ENCODE data around the gene TNS2. TPM values are rescaled to one million over a fixed set of nuclear protein-coding genes. Genes with fewer than 3 reads are reported as not detected.
A peak's percentile ranks its signal among the peaks of the same experiment; 100 is the strongest.

The TNS2 gene
- total and polyA plus RNA-seq, 2 of the 13 experiments (the other 11 are each of a cell fraction or from before 2014, with no cell fraction given): 8.9 to 20.4 TPM

DNA sequence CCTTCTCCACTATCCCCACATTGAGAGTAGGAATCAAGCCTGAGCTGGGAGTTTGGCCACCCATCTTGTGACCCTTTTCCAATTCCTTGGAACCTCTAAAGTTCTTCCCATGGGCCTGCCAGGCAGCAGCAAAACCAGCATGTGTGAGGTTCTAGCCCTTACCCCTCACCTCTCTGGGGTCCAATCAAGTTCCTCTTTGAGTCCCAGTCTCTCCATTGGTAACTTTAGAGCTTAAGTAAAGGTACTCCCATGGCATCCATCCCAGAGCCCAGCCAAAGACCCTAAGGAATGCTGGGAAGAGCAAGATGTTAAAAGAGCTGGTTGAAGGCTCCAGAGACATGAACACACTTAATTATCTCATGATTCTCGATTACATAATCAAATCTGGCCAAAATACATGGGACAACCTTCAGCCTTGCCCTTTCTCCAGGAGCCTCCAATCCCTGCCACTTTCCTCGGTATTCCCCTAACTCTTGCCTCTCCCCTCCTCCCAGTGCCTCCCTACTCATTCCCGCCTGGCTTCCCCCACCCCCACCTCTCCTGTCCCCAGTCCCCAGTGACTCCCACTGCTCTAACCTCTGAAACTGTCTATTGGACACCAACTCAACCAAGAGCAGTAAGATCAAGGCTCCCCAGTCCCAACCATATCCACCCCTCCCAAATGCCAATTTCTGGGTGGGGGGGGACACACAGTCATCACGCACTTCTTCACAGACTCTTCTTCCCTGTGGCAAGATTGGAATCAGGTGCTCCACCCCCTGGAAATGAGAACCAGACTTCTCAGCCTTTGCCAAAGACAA, 4.8 kb upstream of the TNS2 start:
- ATAC-seq (no peak), DNase-seq (ENCODE audit: low spot score) (no peak), FAIRE-seq (no peak)
- H2AFZ ChIP-seq (ENCODE audit: low read length): no peak overlapping the region
- in situ Hi-C loops (cut with HindIII; ENCODE audit: extremely low pct_ligation_motif_present, low pct_unique_long_range_greater_than_20kb) (no loop called here), intact Hi-C loops (cut with micrococcal nuclease; ENCODE audit: unreplicated experiment) (no loop called here)
- no peaks in the 10 kb centered on the region for H4K20me1 ChIP-seq (ENCODE audit: insufficient read depth, low read length)
- no peaks in the 10 kb centered on the region for H3K9me3 ChIP-seq (ENCODE audit: low read length)
- peaks cover 64% of the 10 kb centered on the region for H3K4me1 ChIP-seq (ENCODE audit: insufficient read depth, low read length)
- peak overlapping the region; percentile 53 for H3K27ac ChIP-seq (ENCODE audit: extremely low read length, insufficient read depth, low read length)
- H3K79me2 ChIP-seq (ENCODE audit: insufficient read depth, low read length): peaks cover 2% of the 10 kb centered on the region
- H3K4me3 ChIP-seq (replicated peaks in 1 of 3; ENCODE audit: insufficient read depth in 1 of 3, low read depth in 2 of 3, low read length in 3 of 3): no peak overlapping the region
- H3K4me2 ChIP-seq (ENCODE audit: low read depth, low read length): peak overlapping the region; percentile 99
- no TSS peak for BruUV-seq (replicated peaks)
- WGBS (ENCODE audit: low lambda C conversion rate): 91% methylated on average over 4 of the region's 4 CpGs
- H3K27me3 ChIP-seq (ENCODE audit: control insufficient read depth in 1 of 2, insufficient read depth in 2 of 2, low read length in 2 of 2): no peaks in the 10 kb centered on the region; a peak in 1 of 5 replicates
- POLR2A ChIA-PET: interaction anchor here (1.0 to 3.3 kb wide), 8 partner anchors 9 to 396 kb away, joined by 3 to 15 read pairs (median 6); partner anchors contain the start of genes EIF4B, PRR13 and SPRYD3
- CTCF ChIA-PET (ENCODE audit: low intra/inter-chr PET ratio, low total read pairs): no interaction called here
- H3K9ac ChIP-seq (ENCODE audit: insufficient read depth, low read depth, low read length): no peak overlapping the region
- TF ChIP-seq, protein P1, sequence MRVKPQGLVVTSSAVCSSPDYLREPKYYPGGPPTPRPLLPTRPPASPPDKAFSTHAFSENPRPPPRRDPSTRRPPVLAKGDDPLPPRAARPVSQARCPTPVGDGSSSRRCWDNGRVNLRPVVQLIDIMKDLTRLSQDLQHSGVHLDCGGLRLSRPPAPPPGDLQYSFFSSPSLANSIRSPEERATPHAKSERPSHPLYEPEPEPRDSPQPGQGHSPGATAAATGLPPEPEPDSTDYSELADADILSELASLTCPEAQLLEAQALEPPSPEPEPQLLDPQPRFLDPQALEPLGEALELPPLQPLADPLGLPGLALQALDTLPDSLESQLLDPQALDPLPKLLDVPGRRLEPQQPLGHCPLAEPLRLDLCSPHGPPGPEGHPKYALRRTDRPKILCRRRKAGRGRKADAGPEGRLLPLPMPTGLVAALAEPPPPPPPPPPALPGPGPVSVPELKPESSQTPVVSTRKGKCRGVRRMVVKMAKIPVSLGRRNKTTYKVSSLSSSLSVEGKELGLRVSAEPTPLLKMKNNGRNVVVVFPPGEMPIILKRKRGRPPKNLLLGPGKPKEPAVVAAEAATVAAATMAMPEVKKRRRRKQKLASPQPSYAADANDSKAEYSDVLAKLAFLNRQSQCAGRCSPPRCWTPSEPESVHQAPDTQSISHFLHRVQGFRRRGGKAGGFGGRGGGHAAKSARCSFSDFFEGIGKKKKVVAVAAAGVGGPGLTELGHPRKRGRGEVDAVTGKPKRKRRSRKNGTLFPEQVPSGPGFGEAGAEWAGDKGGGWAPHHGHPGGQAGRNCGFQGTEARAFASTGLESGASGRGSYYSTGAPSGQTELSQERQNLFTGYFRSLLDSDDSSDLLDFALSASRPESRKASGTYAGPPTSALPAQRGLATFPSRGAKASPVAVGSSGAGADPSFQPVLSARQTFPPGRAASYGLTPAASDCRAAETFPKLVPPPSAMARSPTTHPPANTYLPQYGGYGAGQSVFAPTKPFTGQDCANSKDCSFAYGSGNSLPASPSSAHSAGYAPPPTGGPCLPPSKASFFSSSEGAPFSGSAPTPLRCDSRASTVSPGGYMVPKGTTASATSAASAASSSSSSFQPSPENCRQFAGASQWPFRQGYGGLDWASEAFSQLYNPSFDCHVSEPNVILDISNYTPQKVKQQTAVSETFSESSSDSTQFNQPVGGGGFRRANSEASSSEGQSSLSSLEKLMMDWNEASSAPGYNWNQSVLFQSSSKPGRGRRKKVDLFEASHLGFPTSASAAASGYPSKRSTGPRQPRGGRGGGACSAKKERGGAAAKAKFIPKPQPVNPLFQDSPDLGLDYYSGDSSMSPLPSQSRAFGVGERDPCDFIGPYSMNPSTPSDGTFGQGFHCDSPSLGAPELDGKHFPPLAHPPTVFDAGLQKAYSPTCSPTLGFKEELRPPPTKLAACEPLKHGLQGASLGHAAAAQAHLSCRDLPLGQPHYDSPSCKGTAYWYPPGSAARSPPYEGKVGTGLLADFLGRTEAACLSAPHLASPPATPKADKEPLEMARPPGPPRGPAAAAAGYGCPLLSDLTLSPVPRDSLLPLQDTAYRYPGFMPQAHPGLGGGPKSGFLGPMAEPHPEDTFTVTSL (CRISPR knock-in tag; IDR thresholded peaks at IDR 0.05; ENCODE audit: borderline replicate concordance): no peak
- TF ChIP-seq HNF4G (IDR thresholded peaks at IDR 0.05; ENCODE audit: borderline replicate concordance, low read depth, low read length): no peak
- TF ChIP-seq HNF4G (CRISPR knock-in tag; IDR thresholded peaks at IDR 0.05; ENCODE audit: borderline replicate concordance, low read depth): no peak
- TF ChIP-seq ZNF781 (CRISPR knock-in tag; IDR thresholded peaks at IDR 0.05; ENCODE audit: borderline replicate concordance, not compliant biosample characterization): no peak
- peak; percentile 41 for TF ChIP-seq HNRNPK (IDR thresholded peaks at IDR 0.05; ENCODE audit: low read depth, low read length, poor library complexity, severe bottlenecking)
- TF ChIP-seq ATF1 (CRISPR knock-in tag; IDR thresholded peaks at IDR 0.05): no peak
- TF ChIP-seq PHF8 (CRISPR knock-in tag; IDR thresholded peaks at IDR 0.05): no peak
- TF ChIP-seq ZBTB20 (CRISPR knock-in tag; IDR thresholded peaks at IDR 0.05; ENCODE audit: borderline replicate concordance, low read depth): no peak
- H3K36me3 ChIP-seq (replicated peaks in 1 of 2; ENCODE audit: control insufficient read depth in 1 of 2, insufficient read depth in 2 of 2, low read length in 2 of 2): no peaks in the 10 kb centered on the region

Measured in HepG2 (cell line).